ENCODE data around the gene CEBPG.

The CEBPG gene

GRCh38 chr19:33347300-33347699 is 26.2 kb upstream of the CEBPG start:
- H3K4me3 ChIP-seq (ENCODE audit: low read depth, low read length) = no peak overlapping the region
- TF ChIP-seq, protein P1, sequence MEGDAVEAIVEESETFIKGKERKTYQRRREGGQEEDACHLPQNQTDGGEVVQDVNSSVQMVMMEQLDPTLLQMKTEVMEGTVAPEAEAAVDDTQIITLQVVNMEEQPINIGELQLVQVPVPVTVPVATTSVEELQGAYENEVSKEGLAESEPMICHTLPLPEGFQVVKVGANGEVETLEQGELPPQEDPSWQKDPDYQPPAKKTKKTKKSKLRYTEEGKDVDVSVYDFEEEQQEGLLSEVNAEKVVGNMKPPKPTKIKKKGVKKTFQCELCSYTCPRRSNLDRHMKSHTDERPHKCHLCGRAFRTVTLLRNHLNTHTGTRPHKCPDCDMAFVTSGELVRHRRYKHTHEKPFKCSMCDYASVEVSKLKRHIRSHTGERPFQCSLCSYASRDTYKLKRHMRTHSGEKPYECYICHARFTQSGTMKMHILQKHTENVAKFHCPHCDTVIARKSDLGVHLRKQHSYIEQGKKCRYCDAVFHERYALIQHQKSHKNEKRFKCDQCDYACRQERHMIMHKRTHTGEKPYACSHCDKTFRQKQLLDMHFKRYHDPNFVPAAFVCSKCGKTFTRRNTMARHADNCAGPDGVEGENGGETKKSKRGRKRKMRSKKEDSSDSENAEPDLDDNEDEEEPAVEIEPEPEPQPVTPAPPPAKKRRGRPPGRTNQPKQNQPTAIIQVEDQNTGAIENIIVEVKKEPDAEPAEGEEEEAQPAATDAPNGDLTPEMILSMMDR (IDR thresholded peaks at IDR 0.05; ENCODE audit: low read depth, low read length) = no peak
- no peak for TF ChIP-seq MAX (IDR thresholded peaks at IDR 0.05; ENCODE audit: low read depth, low read length)
- TF ChIP-seq MYC (IDR thresholded peaks at IDR 0.05; ENCODE audit: low read depth, low read length) = no peak
- no peak for TF ChIP-seq POLR2A (IDR thresholded peaks at IDR 0.05; ENCODE audit: extremely low read depth, insufficient read length)
- DNase-seq (ENCODE audit: low read depth) = no peak

- no peak for DNase-seq (ENCODE audit: low read depth)
- TF ChIP-seq MAX (IDR thresholded peaks at IDR 0.05; ENCODE audit: low read depth, low read length) (no peak), MYC (IDR thresholded peaks at IDR 0.05; ENCODE audit: low read depth, low read length) (no peak), POLR2A (IDR thresholded peaks at IDR 0.05; ENCODE audit: extremely low read depth, insufficient read length) (no peak)
- TF ChIP-seq, protein P1 (IDR thresholded peaks at IDR 0.05; ENCODE audit: low read depth, low read length) = no peak
Observed at GRCh38 chr19:33348301-33349010, 25.1 kb upstream of the CEBPG start.

GRCh38 chr19:33349319-33350289 is 23.9 kb upstream of the CEBPG start:
- no peak overlapping the region for H3K4me3 ChIP-seq (ENCODE audit: low read depth, low read length)
- no peak for TF ChIP-seq MAX (IDR thresholded peaks at IDR 0.05; ENCODE audit: low read depth, low read length)
- TF ChIP-seq MYC (IDR thresholded peaks at IDR 0.05; ENCODE audit: low read depth, low read length) = no peak
- TF ChIP-seq POLR2A (IDR thresholded peaks at IDR 0.05; ENCODE audit: extremely low read depth, insufficient read length) = no peak
- TF ChIP-seq, protein P1 (IDR thresholded peaks at IDR 0.05; ENCODE audit: low read depth, low read length) = no peak

More at GRCh38 chr19:33348301-33349010, 25.1 kb upstream of the CEBPG start:
- H3K4me3 ChIP-seq (ENCODE audit: low read depth, low read length) = no peak overlapping the region

GRCh38 chr19:33350538-33351309 is 22.8 kb upstream of the CEBPG start:
- TF ChIP-seq MYC (IDR thresholded peaks at IDR 0.05; ENCODE audit: low read depth, low read length) (no peak), POLR2A (IDR thresholded peaks at IDR 0.05; ENCODE audit: extremely low read depth, insufficient read length) (no peak), MAX (IDR thresholded peaks at IDR 0.05; ENCODE audit: low read depth, low read length) (no peak)
- TF ChIP-seq, protein P1 (IDR thresholded peaks at IDR 0.05; ENCODE audit: low read depth, low read length) = no peak
- no peak for DNase-seq (ENCODE audit: low read depth)
- no peak overlapping the region for H3K4me3 ChIP-seq (ENCODE audit: low read depth, low read length)

More at GRCh38 chr19:33349319-33350289, 23.9 kb upstream of the CEBPG start:
- DNase-seq (ENCODE audit: low read depth) = no peak

GRCh38 chr19:33355535-33355934 is 18.0 kb upstream of the CEBPG start:
- no peak for DNase-seq (ENCODE audit: low read depth)
- no peak overlapping the region for H3K4me3 ChIP-seq (ENCODE audit: low read depth, low read length)
- TF ChIP-seq MAX (IDR thresholded peaks at IDR 0.05; ENCODE audit: low read depth, low read length) (no peak), MYC (IDR thresholded peaks at IDR 0.05; ENCODE audit: low read depth, low read length) (no peak), POLR2A (IDR thresholded peaks at IDR 0.05; ENCODE audit: extremely low read depth, insufficient read length) (no peak)
- TF ChIP-seq, protein P1 (IDR thresholded peaks at IDR 0.05; ENCODE audit: low read depth, low read length) = no peak
